ENCODE measurements around the gene ZFAND3.

GRCh38 chr6:38153798-38154345, 334.3 kb downstream of the ZFAND3 start:
- TF ChIP-seq POLR2A (IDR thresholded peaks at IDR 0.05), result no peak
- no peak for TF ChIP-seq CTCF (IDR thresholded peaks at IDR 0.05 in 4 of 5, conservative IDR thresholded peaks at IDR 0.05 in 1 of 5)

Measured in gastrocnemius medialis (tissue), 4 donors.